K562 (cell line): Measurements from ENCODE around the gene GRIK2.

Experiments used
- CREM ChIP-seq: IDR thresholded peaks from 2 replicates; pipeline ENCODE4 v1.6.1; 2014; ENCODE audit warnings: antibody characterized with exemption, low read depth
- NR4A1 ChIP-seq, 2 experiments: fragments of 250-450 bp in 1 of 2; fragments of 450-650 bp in 1 of 2; sonication (Bioruptor Pico) in 1 of 2; IDR thresholded peaks; 2 replicates each; pipeline versions ENCODE4 v1.4.0 to v1.6.1; 2016 to 2020; ENCODE audit warnings: mild to moderate bottlenecking in 2 of 2, missing compliant biosample characterization in 1 of 2, missing genetic modification characterization in 1 of 2, moderate library complexity in 1 of 2
- POLR2H ChIP-seq: IDR thresholded peaks from 2 replicates; pipeline ENCODE4 v1.6.1; 2016; ENCODE audit warnings: missing genetic modification characterization, low read depth, mild to moderate bottlenecking, control low read depth, missing compliant biosample characterization, moderate library complexity
- RFX1 ChIP-seq: fragments of 450-650 bp; IDR thresholded peaks from 2 replicates; pipeline ENCODE4 v1.6.1; 2016; ENCODE audit warnings: mild to moderate bottlenecking, moderate library complexity
- ZNF133 ChIP-seq: fragments of 250-450 bp; sonication (Bioruptor Pico); IDR thresholded peaks from 2 replicates; pipeline ENCODE4 v1.4.0; 2020; ENCODE audit warnings: mild to moderate bottlenecking
- ZNF589 ChIP-seq: fragments of 200-800 bp; sonication (Bioruptor generic); IDR thresholded peaks from 2 replicates; pipeline ENCODE4 v1.6.1; 2016; ENCODE audit warnings: low read depth, missing genetic modification characterization, missing compliant biosample characterization
- TF ChIP-seq, protein P1 (sequence below): fragments of 250-450 bp; sonication (Bioruptor Pico); IDR thresholded peaks from 2 replicates; pipeline ENCODE4 v1.8.0; 2022; ENCODE audit warnings: moderate library complexity, mild to moderate bottlenecking, inconsistent platforms
- TF ChIP-seq, protein P2 (sequence below), 3 experiments: IDR thresholded peaks in 2 of 3; conservative IDR thresholded peaks in 1 of 3; 2 replicates each; pipeline ENCODE4 v1.5.1; 2011 to 2012; ENCODE audit warnings: low read length in 3 of 3, mild to moderate bottlenecking in 3 of 3, control low read depth in 2 of 3, improper control_type of control experiment in 1 of 3, inconsistent platforms in 1 of 3, low read depth in 1 of 3, mixed read lengths in 1 of 3, moderate library complexity in 1 of 3; ENCODE audit not compliant: insufficient read depth in 2 of 3

DNA sequence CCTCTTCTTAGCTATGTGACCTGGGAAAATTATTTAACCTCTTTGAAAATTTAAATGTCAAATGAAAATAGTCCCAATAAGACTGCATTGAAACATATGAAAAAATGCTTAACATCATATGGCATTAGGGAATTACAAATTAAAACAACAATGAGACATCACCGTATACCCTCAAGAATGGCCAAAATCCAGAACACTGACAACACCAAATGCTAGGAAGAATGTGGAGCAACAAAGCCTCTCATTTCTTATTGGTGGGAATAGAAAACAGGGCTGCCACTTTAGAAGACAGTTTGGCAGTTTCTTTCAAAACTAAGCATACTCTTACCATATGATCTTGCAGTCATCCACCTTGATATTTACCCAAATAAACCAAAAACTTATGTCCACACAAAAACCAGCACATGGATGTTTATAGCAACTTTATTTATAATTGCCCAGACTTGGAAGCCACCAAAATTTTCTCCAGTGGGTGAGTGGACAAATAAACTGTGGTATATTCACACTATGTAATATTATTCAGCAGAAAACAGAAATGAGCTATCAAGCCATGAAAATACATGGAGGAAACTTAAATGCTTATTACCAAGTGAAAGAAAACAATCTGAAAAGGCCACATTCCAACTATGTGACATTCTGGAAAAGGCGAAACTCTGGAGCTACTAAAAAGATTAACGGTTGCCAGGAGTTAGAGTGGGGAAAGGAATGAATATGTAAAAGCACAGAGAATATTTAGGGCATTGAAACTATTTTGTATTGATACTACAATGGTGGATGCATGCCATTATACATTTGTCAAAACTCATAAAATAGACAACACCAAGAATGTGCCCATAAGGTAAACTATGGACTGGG lies 459.9 kb downstream of the GRIK2 start:
- TF ChIP-seq CREM (no peak), ZNF589 (CRISPR knock-in tag) (no peak), NR4A1 (CRISPR knock-in tag; IDR thresholded peaks at IDR 0.05) (no peak), NR4A1 (tag; IDR thresholded peaks at IDR 0.05) (no peak), RFX1 (no peak), POLR2H (tag) (no peak), ZNF133 (CRISPR knock-in tag) (no peak)
- TF ChIP-seq, protein P1, sequence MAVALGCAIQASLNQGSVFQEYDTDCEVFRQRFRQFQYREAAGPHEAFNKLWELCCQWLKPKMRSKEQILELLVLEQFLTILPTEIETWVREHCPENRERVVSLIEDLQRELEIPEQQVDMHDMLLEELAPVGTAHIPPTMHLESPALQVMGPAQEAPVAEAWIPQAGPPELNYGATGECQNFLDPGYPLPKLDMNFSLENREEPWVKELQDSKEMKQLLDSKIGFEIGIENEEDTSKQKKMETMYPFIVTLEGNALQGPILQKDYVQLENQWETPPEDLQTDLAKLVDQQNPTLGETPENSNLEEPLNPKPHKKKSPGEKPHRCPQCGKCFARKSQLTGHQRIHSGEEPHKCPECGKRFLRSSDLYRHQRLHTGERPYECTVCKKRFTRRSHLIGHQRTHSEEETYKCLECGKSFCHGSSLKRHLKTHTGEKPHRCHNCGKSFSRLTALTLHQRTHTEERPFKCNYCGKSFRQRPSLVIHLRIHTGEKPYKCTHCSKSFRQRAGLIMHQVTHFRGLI (CRISPR knock-in tag), result no peak
- TF ChIP-seq, protein P2, sequence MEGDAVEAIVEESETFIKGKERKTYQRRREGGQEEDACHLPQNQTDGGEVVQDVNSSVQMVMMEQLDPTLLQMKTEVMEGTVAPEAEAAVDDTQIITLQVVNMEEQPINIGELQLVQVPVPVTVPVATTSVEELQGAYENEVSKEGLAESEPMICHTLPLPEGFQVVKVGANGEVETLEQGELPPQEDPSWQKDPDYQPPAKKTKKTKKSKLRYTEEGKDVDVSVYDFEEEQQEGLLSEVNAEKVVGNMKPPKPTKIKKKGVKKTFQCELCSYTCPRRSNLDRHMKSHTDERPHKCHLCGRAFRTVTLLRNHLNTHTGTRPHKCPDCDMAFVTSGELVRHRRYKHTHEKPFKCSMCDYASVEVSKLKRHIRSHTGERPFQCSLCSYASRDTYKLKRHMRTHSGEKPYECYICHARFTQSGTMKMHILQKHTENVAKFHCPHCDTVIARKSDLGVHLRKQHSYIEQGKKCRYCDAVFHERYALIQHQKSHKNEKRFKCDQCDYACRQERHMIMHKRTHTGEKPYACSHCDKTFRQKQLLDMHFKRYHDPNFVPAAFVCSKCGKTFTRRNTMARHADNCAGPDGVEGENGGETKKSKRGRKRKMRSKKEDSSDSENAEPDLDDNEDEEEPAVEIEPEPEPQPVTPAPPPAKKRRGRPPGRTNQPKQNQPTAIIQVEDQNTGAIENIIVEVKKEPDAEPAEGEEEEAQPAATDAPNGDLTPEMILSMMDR (IDR thresholded peaks at IDR 0.05 in 2 of 3, conservative IDR thresholded peaks at IDR 0.05 in 1 of 3; ENCODE audit: insufficient read depth in 2 of 3, low read depth in 1 of 3, low read length in 3 of 3), result no peak
